ENCODE results near the gene ZC2HC1B. TPM values are rescaled to one million over a fixed set of nuclear protein-coding genes. Genes with fewer than 3 reads are reported as not detected.
"Not testable (repeated sequence)": the region's sequence is repeated elsewhere in the genome, so short reads cannot be mapped to it uniquely, and the experiment has no call there.

The ZC2HC1B gene
- total RNA-seq, 4 donors from 2014 or later, result 1.2 TPM; not detected in 3

DNA sequence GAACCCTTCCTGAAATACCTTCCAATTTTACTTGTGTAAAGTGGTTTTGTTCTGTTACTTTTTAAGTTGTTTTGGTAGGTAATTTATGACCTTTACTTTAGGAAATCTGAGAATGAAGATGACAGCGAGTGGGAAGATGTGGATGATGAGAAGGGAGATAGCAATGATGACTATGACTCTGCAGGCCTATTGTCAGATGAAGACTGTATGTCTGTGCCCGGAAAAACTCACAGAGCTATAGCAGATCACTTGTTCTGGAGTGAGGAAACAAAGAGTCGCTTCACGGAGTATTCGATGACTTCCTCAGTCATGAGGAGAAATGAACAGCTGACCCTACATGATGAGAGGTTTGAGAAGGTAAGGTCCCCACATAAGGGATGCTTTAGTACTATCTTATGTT is 6.6 kb upstream of the ZC2HC1B start:
- WGBS, 2 donors, result 93 to 96% methylated on average over 5 of the region's 5 CpGs
- no peaks in the 10 kb centered on the region for H3K27me3 ChIP-seq
- H3K4me1 ChIP-seq, result no peaks in the 10 kb centered on the region
- peaks cover 0 to 35% (median 4%) of the 10 kb centered on the region in 4 donors for H3K9me3 ChIP-seq
- no peak overlapping the region for H3K4me3 ChIP-seq
- DNase-seq (ENCODE audit: low spot score in 2 of 2), result no peak
- TF ChIP-seq, protein P1, sequence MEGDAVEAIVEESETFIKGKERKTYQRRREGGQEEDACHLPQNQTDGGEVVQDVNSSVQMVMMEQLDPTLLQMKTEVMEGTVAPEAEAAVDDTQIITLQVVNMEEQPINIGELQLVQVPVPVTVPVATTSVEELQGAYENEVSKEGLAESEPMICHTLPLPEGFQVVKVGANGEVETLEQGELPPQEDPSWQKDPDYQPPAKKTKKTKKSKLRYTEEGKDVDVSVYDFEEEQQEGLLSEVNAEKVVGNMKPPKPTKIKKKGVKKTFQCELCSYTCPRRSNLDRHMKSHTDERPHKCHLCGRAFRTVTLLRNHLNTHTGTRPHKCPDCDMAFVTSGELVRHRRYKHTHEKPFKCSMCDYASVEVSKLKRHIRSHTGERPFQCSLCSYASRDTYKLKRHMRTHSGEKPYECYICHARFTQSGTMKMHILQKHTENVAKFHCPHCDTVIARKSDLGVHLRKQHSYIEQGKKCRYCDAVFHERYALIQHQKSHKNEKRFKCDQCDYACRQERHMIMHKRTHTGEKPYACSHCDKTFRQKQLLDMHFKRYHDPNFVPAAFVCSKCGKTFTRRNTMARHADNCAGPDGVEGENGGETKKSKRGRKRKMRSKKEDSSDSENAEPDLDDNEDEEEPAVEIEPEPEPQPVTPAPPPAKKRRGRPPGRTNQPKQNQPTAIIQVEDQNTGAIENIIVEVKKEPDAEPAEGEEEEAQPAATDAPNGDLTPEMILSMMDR (IDR thresholded peaks at IDR 0.05), result no peak
- TF ChIP-seq EP300 (IDR thresholded peaks at IDR 0.05) (no peak), POLR2A (IDR thresholded peaks at IDR 0.05) (no peak)
- no peak overlapping the region for H3K27ac ChIP-seq
- H3K36me3 ChIP-seq, result peaks cover 2 to 100% (median 42%) of the 10 kb centered on the region in 3 donors

DNA sequence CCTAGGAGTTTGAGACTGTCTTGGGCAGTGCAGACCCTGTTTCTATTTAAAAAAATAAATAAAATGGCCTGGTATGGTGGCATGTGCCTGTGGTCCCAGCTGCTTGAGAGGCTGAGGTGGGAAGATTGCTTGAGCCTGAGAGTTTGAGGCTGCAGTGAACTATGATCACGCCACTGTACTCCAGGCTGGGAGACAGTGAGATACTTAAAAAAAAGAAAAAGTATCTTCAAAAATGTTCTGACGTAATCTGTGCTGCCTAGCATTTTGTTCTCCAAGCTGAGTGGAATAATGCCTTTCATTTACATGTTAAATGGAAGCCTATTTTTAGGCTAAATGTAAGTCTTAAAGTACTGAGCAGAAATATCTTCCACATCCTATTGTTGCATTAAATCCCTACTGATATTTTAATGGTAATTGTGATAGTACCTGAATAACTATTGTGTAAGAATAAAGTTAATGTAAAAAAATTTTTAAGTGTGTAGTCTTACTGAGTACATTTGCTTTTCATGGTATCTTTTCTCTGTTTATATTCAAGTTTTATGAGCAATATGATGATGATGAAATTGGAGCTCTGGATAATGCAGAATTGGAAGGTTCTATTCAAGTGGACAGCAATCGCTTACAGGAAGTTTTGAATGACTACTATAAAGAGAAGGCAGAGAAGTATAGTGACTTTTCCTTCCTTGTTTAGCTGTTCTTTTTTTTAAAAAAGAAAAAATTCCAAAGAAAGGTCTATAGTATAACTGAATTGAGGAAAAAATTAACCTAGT is 4.2 kb upstream of the ZC2HC1B start:
- peaks cover 2 to 100% (median 35%) of the 10 kb centered on the region in 3 donors for H3K36me3 ChIP-seq
- no peak for TF ChIP-seq POLR2A (IDR thresholded peaks at IDR 0.05)
- TF ChIP-seq EP300 (IDR thresholded peaks at IDR 0.05), result no peak
- TF ChIP-seq, protein P1 (IDR thresholded peaks at IDR 0.05), result no peak
- 84 to 93% methylated on average over 3 of the region's 3 CpGs for WGBS, 2 donors

DNA sequence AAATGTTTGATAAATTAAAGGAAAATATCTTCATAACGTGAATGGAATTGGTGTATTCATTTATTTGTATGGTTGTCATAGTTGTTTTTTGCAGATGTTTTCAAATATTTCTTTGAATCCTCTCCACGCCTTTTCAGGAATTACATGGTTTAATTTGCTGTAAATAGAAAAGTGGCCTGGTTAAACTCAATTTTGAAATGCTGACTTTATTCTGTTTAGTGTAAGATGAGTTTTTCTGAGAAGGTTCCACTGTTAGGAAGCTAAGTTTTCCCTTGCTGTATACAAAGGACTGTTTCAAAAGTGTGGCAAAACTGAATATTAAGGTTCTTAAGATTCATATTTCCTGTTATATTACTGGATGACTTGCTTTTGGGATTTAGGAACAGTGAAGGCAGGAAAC is 503 bp upstream of the ZC2HC1B start:
- Histone ChIP-seq H3K36me3 (peaks cover 0 to 89% (median 6%) of the 10 kb centered on the region in 3 donors), H3K27me3 (no peaks in the 10 kb centered on the region), H3K4me1 (no peaks in the 10 kb centered on the region), H3K27ac (no peak overlapping the region), H3K9me3 (no peaks in the 10 kb centered on the region), H3K4me3 (no peak overlapping the region)
- no peak for DNase-seq (ENCODE audit: low spot score in 2 of 2)
- no peak for TF ChIP-seq POLR2A (IDR thresholded peaks at IDR 0.05)
- no peak for TF ChIP-seq EP300 (IDR thresholded peaks at IDR 0.05)
- TF ChIP-seq, protein P1 (IDR thresholded peaks at IDR 0.05), result no peak
- WGBS, 2 donors, result 88 to 89% methylated on average over 2 of the region's 2 CpGs

More for the DNA sequence above, 4.2 kb upstream of the ZC2HC1B start:
- no peak overlapping the region for H3K4me3 ChIP-seq
- no peak overlapping the region for H3K27ac ChIP-seq
- peaks cover 0 to 19% (median 4%) of the 10 kb centered on the region in 4 donors for H3K9me3 ChIP-seq
- H3K4me1 ChIP-seq, result no peaks in the 10 kb centered on the region
- DNase-seq (ENCODE audit: low spot score in 2 of 2), result no peak
- H3K27me3 ChIP-seq, result no peaks in the 10 kb centered on the region

DNA sequence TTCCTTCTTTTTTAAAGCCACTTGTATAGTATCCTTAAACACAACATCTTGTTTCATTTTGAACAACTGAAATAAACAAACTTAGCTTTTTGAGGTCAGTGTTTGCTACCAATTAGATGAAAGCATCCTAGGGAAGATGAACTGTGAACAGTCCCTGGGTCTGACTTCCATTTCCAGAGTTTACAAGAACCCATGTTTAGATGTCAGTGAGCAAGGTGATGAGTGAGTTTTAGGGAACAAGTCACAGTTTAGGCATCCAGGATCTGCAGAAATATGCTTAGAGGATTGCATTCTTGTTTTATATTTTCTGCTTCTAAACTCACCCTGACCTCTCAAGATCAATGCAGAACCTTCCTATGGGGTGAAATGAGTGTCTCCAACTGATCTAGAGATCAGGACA is 3.0 kb downstream of the ZC2HC1B start:
- no peaks in the 10 kb centered on the region for H3K27me3 ChIP-seq
- TF ChIP-seq, protein P1 (IDR thresholded peaks at IDR 0.05), result no peak
- TF ChIP-seq EP300 (IDR thresholded peaks at IDR 0.05) (no peak), POLR2A (IDR thresholded peaks at IDR 0.05) (no peak)
- peaks cover 0 to 60% (median 0%) of the 10 kb centered on the region in 3 donors for H3K36me3 ChIP-seq
- no peak for DNase-seq (ENCODE audit: low spot score in 2 of 2)
- H3K9me3 ChIP-seq, result no peaks in the 10 kb centered on the region
- no peak overlapping the region for H3K4me3 ChIP-seq
- H3K27ac ChIP-seq, result no peak overlapping the region
- no peaks in the 10 kb centered on the region for H3K4me1 ChIP-seq

DNA sequence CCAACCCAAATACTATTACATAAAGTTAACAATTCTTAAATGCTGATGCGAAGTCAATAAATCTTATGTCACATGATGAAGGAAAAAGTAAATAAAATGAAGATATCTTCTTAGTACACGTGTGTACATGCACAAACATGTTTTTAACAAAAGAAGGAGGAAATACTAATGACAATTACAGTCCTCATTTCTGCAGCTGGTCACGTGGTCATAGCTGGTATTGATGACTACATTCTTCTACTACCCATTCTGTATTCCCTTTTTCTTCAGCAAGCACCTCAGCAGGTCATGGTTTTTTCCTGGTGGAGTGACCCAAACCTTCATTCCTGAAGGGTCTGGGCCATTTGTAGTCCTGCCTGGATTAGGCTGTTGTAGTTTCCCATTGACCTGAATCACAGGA is 4.5 kb downstream of the ZC2HC1B start:
- H3K27me3 ChIP-seq; H3K9me3 ChIP-seq; DNase-seq (ENCODE audit: low spot score in 2 of 2); H3K27ac ChIP-seq; H3K4me1 ChIP-seq; H3K4me3 ChIP-seq: not testable (repeated sequence)
- H3K36me3 ChIP-seq, result peaks cover 0 to 44% (median 0%) of the 10 kb centered on the region in 3 donors
- WGBS, 2 donors, result 94 to 98% methylated on average over 3 of the region's 3 CpGs

DNA sequence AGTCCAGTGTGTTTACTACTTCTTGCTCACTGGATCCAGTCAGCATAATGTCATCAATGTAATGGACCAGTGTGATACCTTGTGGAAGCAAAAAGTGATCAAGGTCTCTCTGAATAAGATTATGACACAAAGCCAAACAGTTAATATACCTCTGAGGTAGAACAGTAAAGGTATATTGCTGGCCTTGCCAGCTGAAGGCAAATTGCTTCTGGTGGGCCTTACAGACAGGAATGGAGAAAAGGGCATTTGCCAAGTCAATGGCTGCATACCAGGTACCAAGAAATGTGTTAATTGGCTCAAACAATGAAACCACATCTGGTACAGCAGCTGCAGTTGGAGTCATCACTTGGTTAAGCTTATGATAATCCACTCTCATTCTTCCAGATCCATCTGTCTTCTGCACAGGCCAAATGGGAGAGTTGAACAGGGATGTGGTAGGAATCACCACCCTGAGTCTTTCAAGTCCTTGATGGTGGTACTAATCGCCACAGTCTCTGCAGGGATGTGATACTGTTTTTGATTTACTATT is 7.0 kb downstream of the ZC2HC1B start:
- not testable (repeated sequence) for H3K4me1 ChIP-seq
- 85 to 92% methylated on average over 1 of the region's 1 CpG for WGBS, 2 donors

More for the DNA sequence above, 7.0 kb downstream of the ZC2HC1B start:
- H3K27me3 ChIP-seq; DNase-seq (ENCODE audit: low spot score in 2 of 2); H3K27ac ChIP-seq; H3K9me3 ChIP-seq; H3K4me3 ChIP-seq: not testable (repeated sequence)
- H3K36me3 ChIP-seq, result peaks cover 0 to 20% (median 0%) of the 10 kb centered on the region in 3 donors
